ENCODE results near the gene TNFRSF4.

The TNFRSF4 gene

GRCh38 chr1:1217621-1218523, 3.9 kb upstream of the TNFRSF4 start:
- DNase-seq (ENCODE audit: low spot score) = peak; percentile 89

- DNase-seq (ENCODE audit: low spot score) = no peak
Measured at GRCh38 chr1:1216770-1217620, 3.0 kb upstream of the TNFRSF4 start.

GRCh38 chr1:1215881-1216605, 2.1 kb upstream of the TNFRSF4 start:
- DNase-seq (ENCODE audit: low spot score) = no peak

GRCh38 chr1:1215080-1215676, 1.2 kb upstream of the TNFRSF4 start:
- no peak for DNase-seq (ENCODE audit: low spot score)

- DNase-seq (ENCODE audit: low spot score) = peak; percentile 52
Measured at GRCh38 chr1:1212780-1213344, 1.1 kb downstream of the TNFRSF4 start.

- no peak for DNase-seq (ENCODE audit: low spot score)
Measured at GRCh38 chr1:1211541-1212441, 2.2 kb downstream of the TNFRSF4 start.

- no peak for DNase-seq (ENCODE audit: low spot score)
Measured at GRCh38 chr1:1210726-1211540, 3.0 kb downstream of the TNFRSF4 start.

GRCh38 chr1:1208713-1209433, 5.1 kb downstream of the TNFRSF4 start:
- DNase-seq (ENCODE audit: low spot score) = no peak

GRCh38 chr1:1207571-1207892, 6.4 kb downstream of the TNFRSF4 start:
- no peak for DNase-seq (ENCODE audit: low spot score)

- no peak for DNase-seq (ENCODE audit: low spot score)
Measured at GRCh38 chr1:1206966-1207531, 6.9 kb downstream of the TNFRSF4 start.

GRCh38 chr1:1206376-1206965, 7.5 kb downstream of the TNFRSF4 start, which contains the start of gene TNFRSF18:
TNFRSF18 (minus strand) TSS chr1:1206592; CDS start chr1:1206571, 21 bp downstream.
- peak; percentile 62 for DNase-seq (ENCODE audit: low spot score)

GRCh38 chr1:1205769-1206375, 8.1 kb downstream of the TNFRSF4 start:
- DNase-seq (ENCODE audit: low spot score) = no peak

GRCh38 chr1:1204998-1205768, 8.8 kb downstream of the TNFRSF4 start:
- DNase-seq (ENCODE audit: low spot score) = no peak

GRCh38 chr1:1204425-1204920, 9.5 kb downstream of the TNFRSF4 start:
- no peak for DNase-seq (ENCODE audit: low spot score)

GRCh38 chr1:1203561-1204424, 10.2 kb downstream of the TNFRSF4 start:
- DNase-seq (ENCODE audit: low spot score) = no peak
